NB4 (cell line): ENCODE results near the gene KIF12.

Experiments used
- CTCF ChIP-seq: IDR thresholded peaks from one replicate; pipeline ENCODE4 v1.5.1; 2012; ENCODE audit warnings: low read depth, low read length
- MAX ChIP-seq: IDR thresholded peaks from 2 replicates; pipeline ENCODE4 v1.6.1; 2011; ENCODE audit warnings: low read depth, low read length
- MYC ChIP-seq: IDR thresholded peaks from 2 replicates; pipeline ENCODE4 v1.6.1; 2011; ENCODE audit warnings: low read depth, low read length
- POLR2A ChIP-seq: IDR thresholded peaks from 2 replicates; pipeline ENCODE4 v1.6.1; 2011; ENCODE audit warnings: mild to moderate bottlenecking; ENCODE audit not compliant: insufficient read length; ENCODE audit errors: extremely low read depth

- TF ChIP-seq POLR2A (no peak), CTCF (no peak), MAX (no peak), MYC (no peak)
Observed at GRCh38 chr9:114049441-114050225, 49.5 kb downstream of the KIF12 start.
